GM10266 (cell line): ENCODE data around the gene CLCA1.

Source experiments
- DNase-seq: peaks from one replicate; pipeline ENCODE4 v3.0.0; 2012; ENCODE audit errors: extremely low spot score
- TF ChIP-seq, protein P1 (sequence below): IDR thresholded peaks from 2 replicates; pipeline ENCODE4 v1.5.1; 2012; ENCODE audit warnings: mild to moderate bottlenecking, low read depth; ENCODE audit not compliant: control insufficient read depth, insufficient read depth; ENCODE audit errors: missing control alignments

Gene CLCA1

DNA sequence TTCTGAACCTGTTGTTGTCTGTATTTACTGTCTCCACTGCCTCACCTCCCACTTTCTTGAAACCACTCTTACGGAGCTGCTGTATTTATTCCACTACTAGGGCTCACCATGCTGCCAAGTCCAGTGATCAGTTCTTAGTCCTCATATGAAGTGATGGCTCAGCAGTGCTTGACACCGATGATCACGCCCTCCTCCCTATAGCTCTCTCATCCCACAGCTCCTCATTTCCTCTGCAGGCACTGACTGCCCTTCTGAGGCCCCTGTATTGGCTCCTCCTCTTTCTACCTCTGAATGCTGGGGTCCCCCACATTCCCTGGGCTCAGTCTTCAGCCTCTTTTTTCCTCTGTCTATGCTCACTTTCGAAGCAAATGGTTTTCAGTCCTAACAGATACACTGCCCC, 3.4 kb downstream of the CLCA1 start:
- DNase-seq = no peak
- TF ChIP-seq, protein P1, sequence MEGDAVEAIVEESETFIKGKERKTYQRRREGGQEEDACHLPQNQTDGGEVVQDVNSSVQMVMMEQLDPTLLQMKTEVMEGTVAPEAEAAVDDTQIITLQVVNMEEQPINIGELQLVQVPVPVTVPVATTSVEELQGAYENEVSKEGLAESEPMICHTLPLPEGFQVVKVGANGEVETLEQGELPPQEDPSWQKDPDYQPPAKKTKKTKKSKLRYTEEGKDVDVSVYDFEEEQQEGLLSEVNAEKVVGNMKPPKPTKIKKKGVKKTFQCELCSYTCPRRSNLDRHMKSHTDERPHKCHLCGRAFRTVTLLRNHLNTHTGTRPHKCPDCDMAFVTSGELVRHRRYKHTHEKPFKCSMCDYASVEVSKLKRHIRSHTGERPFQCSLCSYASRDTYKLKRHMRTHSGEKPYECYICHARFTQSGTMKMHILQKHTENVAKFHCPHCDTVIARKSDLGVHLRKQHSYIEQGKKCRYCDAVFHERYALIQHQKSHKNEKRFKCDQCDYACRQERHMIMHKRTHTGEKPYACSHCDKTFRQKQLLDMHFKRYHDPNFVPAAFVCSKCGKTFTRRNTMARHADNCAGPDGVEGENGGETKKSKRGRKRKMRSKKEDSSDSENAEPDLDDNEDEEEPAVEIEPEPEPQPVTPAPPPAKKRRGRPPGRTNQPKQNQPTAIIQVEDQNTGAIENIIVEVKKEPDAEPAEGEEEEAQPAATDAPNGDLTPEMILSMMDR = no peak

DNA sequence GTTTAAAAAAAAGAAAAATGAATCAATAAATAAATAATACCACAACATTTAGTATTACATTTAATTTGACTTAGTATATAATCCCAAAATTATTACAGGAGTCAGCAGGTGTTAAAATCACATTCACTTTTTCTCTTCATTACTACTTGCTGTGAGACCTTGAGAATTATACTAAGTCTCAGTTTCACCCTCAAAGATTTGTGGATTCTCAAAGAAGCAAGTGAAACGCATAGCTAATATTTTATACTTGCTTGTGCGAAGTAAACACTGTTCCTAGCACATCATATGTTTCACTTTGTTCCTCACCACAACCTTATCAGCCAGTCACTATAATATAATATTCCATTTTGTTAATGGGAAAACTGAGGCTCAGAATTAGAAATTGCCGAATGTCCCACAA, 4.0 kb downstream of the CLCA1 start:
- DNase-seq = no peak

DNA sequence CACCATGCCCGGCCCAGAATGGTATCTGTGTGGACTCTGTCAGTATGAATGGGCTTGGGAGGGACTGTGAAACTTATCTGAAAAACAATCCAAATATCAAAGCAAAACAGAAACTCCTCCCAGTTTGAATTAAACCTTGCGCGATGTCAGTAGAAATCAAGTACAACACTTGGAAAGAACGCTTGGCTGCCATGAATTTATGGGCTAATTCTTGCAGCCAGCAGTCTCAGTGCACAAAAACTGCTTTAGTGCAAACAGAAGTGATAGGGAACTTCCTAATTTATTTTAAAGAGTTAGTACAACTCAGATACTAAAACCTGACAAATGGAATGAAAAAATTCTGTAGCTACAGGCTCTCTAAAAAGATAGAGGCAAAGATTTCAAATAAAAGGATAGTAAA, 8.5 kb downstream of the CLCA1 start:
- no peak for DNase-seq
- TF ChIP-seq, protein P1 = no peak

More for the DNA sequence above, 4.0 kb downstream of the CLCA1 start:
- TF ChIP-seq, protein P1 = no peak

DNA sequence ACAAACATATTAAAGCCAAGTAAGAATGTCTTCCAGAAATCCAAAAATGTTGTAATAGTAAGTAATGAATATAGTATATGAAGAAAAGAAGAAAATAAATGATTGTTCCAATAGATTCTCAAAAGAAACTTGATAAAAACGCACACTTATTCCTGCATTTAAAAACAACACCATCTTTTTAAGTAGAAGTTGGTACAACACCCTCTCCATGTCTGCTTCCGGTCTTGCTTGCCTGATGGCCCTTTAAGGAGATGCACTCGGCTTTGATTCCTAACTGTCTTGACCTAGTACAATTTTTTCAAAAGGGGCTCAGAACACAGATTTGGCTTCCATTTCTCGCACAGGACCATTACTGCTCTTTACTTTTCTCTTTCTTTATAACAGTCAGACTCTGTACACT, 9.0 kb downstream of the CLCA1 start:
- TF ChIP-seq, protein P1 = no peak

DNA sequence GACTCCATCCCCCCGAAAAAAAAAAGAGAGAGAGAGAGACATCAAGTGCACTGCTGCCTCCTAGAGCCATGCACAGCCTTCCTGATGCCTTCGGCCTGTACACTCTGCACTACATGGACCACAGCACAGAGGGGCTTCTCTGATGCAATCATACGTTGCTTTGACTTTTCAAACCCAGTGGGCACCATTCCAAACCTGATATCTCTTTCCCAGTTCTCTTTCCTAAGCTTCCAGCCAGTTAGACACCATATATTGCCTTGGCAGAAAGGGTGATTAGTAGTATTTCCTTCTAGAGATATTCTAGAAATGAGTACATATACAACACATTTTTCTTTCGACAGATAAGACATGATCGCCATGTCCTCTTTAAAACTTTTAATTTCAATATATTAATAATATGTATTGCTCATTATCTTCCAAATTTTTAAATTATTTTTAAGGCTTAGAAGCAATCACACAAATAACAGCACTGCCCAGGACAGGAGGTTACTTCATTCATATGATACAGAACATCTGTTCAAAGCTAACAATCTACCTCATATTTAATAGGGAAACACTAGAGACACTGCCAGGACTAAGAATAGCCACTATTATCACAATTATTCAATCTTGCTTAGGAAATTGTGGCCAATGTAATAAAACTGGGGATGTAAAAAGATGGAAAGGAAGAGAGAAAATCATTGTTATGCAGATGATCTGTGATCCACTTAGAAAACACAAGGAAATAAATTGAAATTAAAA, 9.9 kb downstream of the CLCA1 start:
- DNase-seq = no peak
- TF ChIP-seq, protein P1 = no peak

More for the DNA sequence above, 9.0 kb downstream of the CLCA1 start:
- no peak for DNase-seq

DNA sequence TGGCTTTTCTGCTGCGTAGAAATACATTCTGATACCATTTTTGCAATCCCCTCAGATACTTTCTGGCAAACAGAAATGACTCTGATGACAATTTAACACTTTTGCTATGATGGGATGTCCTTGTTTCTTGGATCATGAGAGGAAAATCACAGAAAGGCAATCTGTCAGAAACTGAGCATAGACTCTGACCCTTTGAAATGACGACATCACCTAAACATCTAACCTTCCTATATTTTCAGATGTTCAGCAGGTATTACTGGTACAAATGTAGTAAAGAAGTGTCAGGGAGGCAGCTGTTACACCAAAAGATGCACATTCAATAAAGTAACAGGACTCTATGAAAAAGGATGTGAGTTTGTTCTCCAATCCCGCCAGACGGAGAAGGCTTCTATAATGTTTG, 13.2 kb downstream of the CLCA1 start:
- no peak for DNase-seq
- TF ChIP-seq, protein P1 = no peak

DNA sequence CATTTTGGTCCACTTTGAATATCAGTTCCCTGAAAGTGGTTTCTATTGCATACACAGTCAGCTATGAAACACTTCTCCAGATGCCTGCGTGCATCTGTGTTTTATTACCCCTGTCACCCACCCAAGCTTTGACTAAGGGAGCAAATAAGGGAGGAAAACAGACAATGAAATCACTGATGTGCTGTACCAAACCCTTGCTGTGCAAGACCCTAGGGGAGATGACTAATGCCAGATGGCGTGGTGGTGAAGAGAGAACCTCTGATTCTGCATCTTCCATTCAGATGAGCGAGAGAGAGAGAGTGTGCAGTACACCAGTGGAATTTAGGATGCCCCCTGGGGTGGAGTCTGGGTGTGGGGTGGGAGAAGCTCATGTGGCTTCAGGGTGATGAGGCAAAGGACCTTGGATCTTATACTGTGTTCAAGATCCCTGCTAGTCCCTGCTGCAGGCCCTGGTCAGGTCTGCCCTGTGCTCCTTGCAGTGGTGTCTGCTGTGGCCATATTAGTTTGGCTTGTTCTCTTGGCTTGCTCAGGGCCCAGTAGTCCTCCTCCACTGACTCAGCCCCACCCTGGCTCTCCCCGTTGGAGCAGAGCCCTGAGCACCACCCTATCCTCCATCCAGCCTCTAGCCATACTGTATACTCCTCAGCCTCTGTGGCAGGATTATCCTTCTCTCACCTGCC, 18.5 kb downstream of the CLCA1 start:
- DNase-seq = no peak
- TF ChIP-seq, protein P1 = no peak
